ENCODE measurements around the gene PARL.

Gene PARL

DNA sequence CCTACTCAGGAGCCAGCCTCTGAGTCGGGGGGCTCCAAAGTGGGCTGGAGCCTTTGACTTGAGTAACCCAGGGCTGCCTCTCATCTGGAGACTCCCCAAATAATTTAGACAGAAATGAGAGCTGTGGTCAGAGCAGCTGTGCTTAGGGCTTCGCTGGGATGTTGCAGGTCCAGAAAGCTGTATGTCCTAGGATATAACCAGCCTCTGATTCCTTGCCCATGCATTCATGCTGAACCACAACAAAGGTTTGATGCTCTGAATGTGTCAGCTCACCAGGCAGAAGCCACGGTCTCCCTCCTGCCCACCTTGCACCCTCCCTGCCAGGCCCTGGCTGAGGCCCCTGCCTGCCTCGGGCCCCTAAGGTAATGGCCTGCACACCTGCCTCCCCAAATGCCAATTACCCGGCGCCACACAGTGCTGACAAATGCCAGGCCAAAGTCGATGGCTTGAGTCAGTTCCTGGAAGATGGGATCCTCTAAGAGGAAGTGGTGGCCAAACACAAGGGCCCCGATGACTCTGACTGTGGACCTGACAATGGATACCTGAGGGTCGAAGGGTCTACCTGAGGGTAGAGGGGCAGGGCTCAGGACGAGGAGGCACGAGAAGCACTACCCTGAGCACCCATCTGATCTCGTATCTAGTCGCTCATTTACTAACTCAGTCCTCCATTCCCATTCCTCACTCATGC is 21.7 kb upstream of the PARL start:
- DNase-seq (ENCODE audit: low read depth): no peak
- TF ChIP-seq CTCF (IDR thresholded peaks at IDR 0.05; ENCODE audit: insufficient read depth, low read depth, low read length, missing control alignments): no peak

DNA sequence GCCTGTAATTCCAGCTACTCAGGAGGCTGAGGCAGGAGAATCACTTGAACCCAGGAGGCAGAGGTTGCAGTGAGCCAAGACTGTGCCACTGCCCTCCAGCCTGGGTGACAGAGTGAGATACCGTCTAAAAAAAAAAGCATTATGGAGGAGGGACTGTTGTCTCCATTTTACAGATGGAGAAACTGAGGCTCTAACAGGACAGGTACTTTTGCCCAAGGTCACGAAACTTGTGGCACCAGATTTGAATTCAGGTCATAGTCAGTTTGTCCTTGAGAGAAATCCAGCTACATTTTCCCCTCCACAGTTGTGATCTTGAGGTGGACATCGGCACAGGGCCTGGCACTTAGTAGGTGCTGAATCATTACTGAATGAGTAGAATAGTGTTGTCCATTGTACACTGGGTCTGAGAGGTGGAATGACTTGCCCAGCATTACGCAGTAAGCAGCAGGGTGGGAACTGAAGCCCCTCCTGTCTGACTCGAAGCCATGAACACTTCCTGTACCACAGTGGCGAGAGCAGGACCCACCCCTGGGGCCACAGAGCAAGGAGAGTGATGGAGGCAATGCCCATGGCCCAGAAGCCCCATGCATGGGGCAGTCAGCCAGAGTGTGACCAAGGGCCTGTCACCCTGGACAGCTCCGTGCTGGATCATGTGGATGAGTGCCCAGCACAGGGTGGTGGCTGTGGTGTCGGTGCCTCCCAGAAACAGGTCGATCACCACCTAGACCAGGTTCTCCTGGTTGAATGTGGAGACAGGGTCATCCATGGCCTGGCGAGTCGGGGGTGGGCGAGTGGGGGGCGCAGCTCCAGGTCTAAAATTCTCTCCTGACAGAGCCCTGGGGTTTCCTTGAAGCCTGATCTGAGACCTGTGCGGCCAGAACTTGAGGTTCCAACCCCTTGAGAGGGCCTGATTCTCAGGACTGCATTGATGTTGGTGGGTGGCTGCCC is 20.4 kb upstream of the PARL start:
- TF ChIP-seq CTCF (IDR thresholded peaks at IDR 0.05; ENCODE audit: insufficient read depth, low read depth, low read length, missing control alignments): no peak
- no peak overlapping the region for H3K4me3 ChIP-seq (ENCODE audit: low read depth, low read length)
- no peak for DNase-seq (ENCODE audit: low read depth)

More for the DNA sequence above, 21.7 kb upstream of the PARL start:
- no peak overlapping the region for H3K4me3 ChIP-seq (ENCODE audit: low read depth, low read length)

GRCh38 chr3:183898028-183898431 is 13.3 kb upstream of the PARL start:
- H3K4me3 ChIP-seq (ENCODE audit: low read depth, low read length): no peak overlapping the region
- no peak for TF ChIP-seq CTCF (IDR thresholded peaks at IDR 0.05; ENCODE audit: insufficient read depth, low read depth, low read length, missing control alignments)
- DNase-seq (ENCODE audit: low read depth): no peak

DNA sequence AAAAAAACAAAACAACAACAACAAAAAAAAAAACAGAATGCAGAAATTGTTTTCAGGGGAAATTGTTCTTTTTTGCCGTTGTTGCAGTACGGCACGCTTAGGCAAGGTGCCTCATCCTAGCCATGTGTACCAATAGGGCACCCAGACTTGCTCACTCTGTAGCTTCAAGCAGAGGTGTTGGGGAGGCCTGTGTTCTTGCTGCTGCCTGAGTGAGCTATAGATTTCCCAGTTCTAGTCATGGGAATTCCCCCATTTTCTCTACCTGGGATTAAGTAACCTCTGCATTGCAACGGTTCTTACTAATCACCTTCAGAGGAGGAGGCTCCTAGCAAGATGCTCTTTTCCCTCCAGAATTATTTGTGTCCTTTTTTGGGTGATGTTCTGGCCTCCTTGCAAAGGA is 12.9 kb upstream of the PARL start:
- DNase-seq (ENCODE audit: low read depth): peak; percentile 30
- no peak overlapping the region for H3K4me3 ChIP-seq (ENCODE audit: low read depth, low read length)
- TF ChIP-seq CTCF (IDR thresholded peaks at IDR 0.05; ENCODE audit: insufficient read depth, low read depth, low read length, missing control alignments): no peak

DNA sequence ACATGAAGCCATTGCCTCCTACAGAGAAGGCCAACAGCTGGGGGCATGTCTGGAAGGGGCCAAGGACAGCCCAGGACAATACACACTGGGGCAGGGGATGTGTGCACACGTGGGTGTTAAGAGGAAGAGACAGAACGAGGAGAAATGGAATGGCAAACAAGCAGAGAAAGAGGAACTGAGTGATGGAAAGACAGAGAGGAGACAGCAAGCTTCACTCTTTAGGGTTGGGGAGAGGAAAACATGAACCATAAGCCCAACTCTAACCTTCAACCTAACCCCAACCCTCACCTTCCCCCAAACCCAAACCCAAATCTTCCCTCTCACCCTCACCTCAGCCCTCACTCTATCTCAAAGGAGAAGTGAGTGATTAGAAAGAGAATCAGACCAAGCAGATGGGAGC is 11.9 kb upstream of the PARL start:
- TF ChIP-seq CTCF (IDR thresholded peaks at IDR 0.05; ENCODE audit: insufficient read depth, low read depth, low read length, missing control alignments): no peak
- no peak overlapping the region for H3K4me3 ChIP-seq (ENCODE audit: low read depth, low read length)
- DNase-seq (ENCODE audit: low read depth): no peak

- no peak for TF ChIP-seq CTCF (IDR thresholded peaks at IDR 0.05; ENCODE audit: insufficient read depth, low read depth, low read length, missing control alignments)
- H3K4me3 ChIP-seq (ENCODE audit: low read depth, low read length): no peak overlapping the region
- DNase-seq (ENCODE audit: low read depth): no peak
Observed at GRCh38 chr3:183896184-183896583, 11.5 kb upstream of the PARL start.

All from GM12865 (cell line).